Right lobe of liver (tissue), 6 donors: Measurements from ENCODE around the gene RDM1. TPM values are rescaled to one million over a fixed set of nuclear protein-coding genes. Genes with fewer than 3 reads are reported as not detected.

Experiments
- ATAC-seq, 4 donors: fragments of 200-7000 bp; cut with Tn5 transposase; one replicate each; pipeline ENCODE4 v1.9.1; 2020; ENCODE audit warnings: mild to moderate bottlenecking in 4 of 4, moderate library complexity in 4 of 4
- DNase-seq, 3 donors: peaks; one replicate each; pipeline ENCODE4 v3.0.0-alpha.2; 2020
- H3K27ac ChIP-seq, 3 donors: fragments of 200-600 bp; one replicate each; pipeline ENCODE4 v1.8.0; 2022
- H3K27me3 ChIP-seq, 2 donors: fragments of 200-600 bp; one replicate each; pipeline ENCODE4 v1.8.0; 2022
- H3K36me3 ChIP-seq, 4 donors: fragments of 200-600 bp; sonication (generic) in 1 of 4; one replicate each; pipeline versions ENCODE4 v1.5.1 to v1.8.0; 2017 to 2022; ENCODE audit warnings: control low read depth in 1 of 4
- H3K4me1 ChIP-seq, 4 donors: fragments of 200-600 bp; sonication (generic) in 1 of 4; one replicate each; pipeline versions ENCODE4 v1.5.1 to v1.8.0; 2017 to 2022; ENCODE audit warnings: control low read depth in 1 of 4
- H3K4me3 ChIP-seq, 3 donors: fragments of 200-600 bp; one replicate each; pipeline ENCODE4 v1.8.0; 2022
- H3K9me3 ChIP-seq, 4 donors: fragments of 200-600 bp; sonication (generic) in 1 of 4; one replicate each; pipeline versions ENCODE4 v1.5.1 to v1.8.0; 2017 to 2022; ENCODE audit warnings: control low read depth in 1 of 4
- POLR2A ChIP-seq: fragments of 450-650 bp; IDR thresholded peaks from one replicate; pipeline ENCODE4 v1.6.1; 2017; ENCODE audit warnings: antibody characterized with exemption, mild to moderate bottlenecking
- whole genome bisulfite sequencing: methylation state at CpG from one replicate; pipeline ENCODE4 v1.1.6; 2018; ENCODE audit warnings: low coverage, low lambda C conversion rate; ENCODE audit not compliant: insufficient coverage; ENCODE audit errors: missing lambda C conversion rate; 5-methylcytosine and 5-hydroxymethylcytosine counted together
- intact Hi-C, 2 donors: fragments of 100-400 bp; cut with DNase I; formaldehyde crosslinking; loops; one replicate each; pipeline versions ENCODE4 v1.11.2 to v1.14.1; 2022
- total RNA-seq, 6 experiments: library from RNA; depleted of rRNA in 2 of 6; stranded (reverse); fragments of >200 nt in 2 of 6; fragmentation: NEBNext Ultra II Directional in 3 of 6; extraction: Animal tissue kit (Norgen Biotek cat#: 25700) in 3 of 6; gene quantifications; one replicate each; pipeline versions ENCODE4 v1.1.0 to v1.2.4, GENCODE V29; 2016 to 2023
- TF ChIP-seq, protein P1 (sequence below), 4 donors: fragments of 200-600 bp in 3 of 4; fragments of 450-650 bp in 1 of 4; IDR thresholded peaks; one replicate each; pipeline versions ENCODE4 v1.5.1 to v1.8.0; 2016 to 2022; ENCODE audit warnings: antibody characterized with exemption in 4 of 4, mild to moderate bottlenecking in 2 of 4
- donor health status: DM: no; HTN: yes; CAD: no.
- donor health status: DM: no; HTN: no; CAD: no.
- donor health status: DM: no; HTN: no; CAD: no.
- donor health status: DM: no; HTN: yes; CAD: no.
- donor health status: DM: no; HTN: yes; CAD: no.

RDM1 gene
- total RNA-seq, 6 experiments from 2014 or later: not detected

DNA sequence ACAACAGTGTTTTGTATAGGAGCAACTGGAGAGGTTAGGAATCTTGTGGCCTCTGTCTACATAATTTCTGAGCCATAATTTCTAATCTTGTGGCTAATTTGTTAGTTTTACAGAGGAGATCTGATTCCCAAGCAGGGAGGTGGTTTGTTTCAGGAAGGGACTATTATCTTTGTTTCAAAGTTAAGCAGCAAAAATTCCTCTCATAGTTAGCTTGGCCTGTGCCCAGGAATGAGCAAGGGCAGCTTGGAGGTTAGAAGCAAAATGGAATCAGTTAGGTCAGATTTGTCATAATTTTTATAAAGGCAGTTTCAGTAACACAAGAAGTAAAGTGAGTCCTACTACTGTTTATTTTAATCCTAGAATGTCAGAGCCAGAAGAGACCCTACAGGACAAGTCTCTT, 2.0 kb upstream of the RDM1 start:
- peaks cover 0 to 10% (median 0%) of the 10 kb centered on the region in 4 donors for H3K4me1 ChIP-seq
- intact Hi-C loops: no loop called here
- H3K36me3 ChIP-seq: no peaks in the 10 kb centered on the region
- TF ChIP-seq, protein P1, sequence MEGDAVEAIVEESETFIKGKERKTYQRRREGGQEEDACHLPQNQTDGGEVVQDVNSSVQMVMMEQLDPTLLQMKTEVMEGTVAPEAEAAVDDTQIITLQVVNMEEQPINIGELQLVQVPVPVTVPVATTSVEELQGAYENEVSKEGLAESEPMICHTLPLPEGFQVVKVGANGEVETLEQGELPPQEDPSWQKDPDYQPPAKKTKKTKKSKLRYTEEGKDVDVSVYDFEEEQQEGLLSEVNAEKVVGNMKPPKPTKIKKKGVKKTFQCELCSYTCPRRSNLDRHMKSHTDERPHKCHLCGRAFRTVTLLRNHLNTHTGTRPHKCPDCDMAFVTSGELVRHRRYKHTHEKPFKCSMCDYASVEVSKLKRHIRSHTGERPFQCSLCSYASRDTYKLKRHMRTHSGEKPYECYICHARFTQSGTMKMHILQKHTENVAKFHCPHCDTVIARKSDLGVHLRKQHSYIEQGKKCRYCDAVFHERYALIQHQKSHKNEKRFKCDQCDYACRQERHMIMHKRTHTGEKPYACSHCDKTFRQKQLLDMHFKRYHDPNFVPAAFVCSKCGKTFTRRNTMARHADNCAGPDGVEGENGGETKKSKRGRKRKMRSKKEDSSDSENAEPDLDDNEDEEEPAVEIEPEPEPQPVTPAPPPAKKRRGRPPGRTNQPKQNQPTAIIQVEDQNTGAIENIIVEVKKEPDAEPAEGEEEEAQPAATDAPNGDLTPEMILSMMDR (IDR thresholded peaks at IDR 0.05): no peak
- no peak overlapping the region for H3K27ac ChIP-seq
- H3K4me3 ChIP-seq: no peak overlapping the region
- DNase-seq: no peak
- no peak for ATAC-seq
- H3K9me3 ChIP-seq: no peaks in the 10 kb centered on the region
- H3K27me3 ChIP-seq: no peaks in the 10 kb centered on the region

DNA sequence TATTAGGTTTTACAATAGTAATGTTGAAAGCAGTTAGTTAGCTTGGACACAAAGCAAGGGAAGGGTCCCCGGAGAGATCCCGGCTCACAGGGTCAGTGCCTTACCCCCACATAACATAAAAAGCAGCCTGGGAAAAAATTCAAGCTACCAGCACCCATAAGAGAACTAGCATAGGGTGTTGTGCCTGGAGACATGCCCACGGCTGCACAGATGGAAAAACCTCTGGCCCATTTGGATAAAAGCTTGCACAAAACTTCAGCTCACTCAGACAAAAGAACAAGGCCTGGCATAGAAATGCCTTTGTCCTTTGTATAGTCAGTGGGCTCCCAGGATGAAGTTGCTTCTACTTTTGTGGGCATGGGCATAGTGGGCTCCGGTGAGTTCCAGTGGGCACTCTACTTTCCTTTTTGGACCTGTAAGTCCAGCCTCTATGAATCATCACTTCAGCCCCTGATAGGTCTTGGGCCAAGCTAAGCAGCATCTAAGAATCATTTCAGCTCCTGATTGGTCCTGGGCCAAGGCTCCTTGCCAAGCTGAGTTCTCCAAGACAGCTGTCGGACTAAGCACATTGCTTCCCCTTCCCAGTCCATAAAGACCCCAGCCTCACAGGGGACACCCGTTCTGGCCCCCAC, 1.3 kb upstream of the RDM1 start:
- Histone ChIP-seq H3K4me1 (peaks cover 0 to 10% (median 0%) of the 10 kb centered on the region in 4 donors), H3K27ac (no peak overlapping the region), H3K36me3 (no peaks in the 10 kb centered on the region), H3K4me3 (no peak overlapping the region), H3K27me3 (no peaks in the 10 kb centered on the region), H3K9me3 (no peaks in the 10 kb centered on the region)
- ATAC-seq (no peak), DNase-seq (no peak)
- intact Hi-C loops: no loop called here
- no peak for TF ChIP-seq POLR2A
- TF ChIP-seq, protein P1 (IDR thresholded peaks at IDR 0.05): no peak
- 84% methylated on average over 6 of the region's 6 CpGs for WGBS

DNA sequence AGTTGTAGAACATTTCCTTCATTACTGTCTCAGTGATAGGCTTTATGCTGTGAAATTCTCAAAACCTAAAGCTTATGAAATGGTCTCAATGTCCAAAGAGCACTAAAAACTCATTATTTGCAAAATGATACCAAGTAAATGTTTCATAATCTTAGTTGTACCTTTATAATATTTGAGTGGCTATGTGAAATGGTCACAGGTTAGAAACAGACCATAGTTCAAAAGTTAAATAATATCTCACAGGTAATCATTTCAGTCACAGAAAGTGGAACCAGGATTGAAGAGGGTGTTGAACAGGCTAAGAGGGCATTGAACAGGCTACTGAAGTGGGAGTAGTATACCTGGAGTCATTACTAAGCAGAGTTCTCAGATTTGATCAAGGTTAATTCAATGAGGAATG, 2.9 kb downstream of the RDM1 start:
- intact Hi-C loops: no loop called here
- no peaks in the 10 kb centered on the region for H3K9me3 ChIP-seq
- no peak overlapping the region for H3K4me3 ChIP-seq
- no peaks in the 10 kb centered on the region for H3K36me3 ChIP-seq
- H3K27me3 ChIP-seq: no peaks in the 10 kb centered on the region
- H3K4me1 ChIP-seq: peaks cover 0 to 10% (median 0%) of the 10 kb centered on the region in 4 donors
- no peak overlapping the region for H3K27ac ChIP-seq
- no peak for DNase-seq
- TF ChIP-seq POLR2A: no peak
- TF ChIP-seq, protein P1 (IDR thresholded peaks at IDR 0.05): no peak
- no peak for ATAC-seq

DNA sequence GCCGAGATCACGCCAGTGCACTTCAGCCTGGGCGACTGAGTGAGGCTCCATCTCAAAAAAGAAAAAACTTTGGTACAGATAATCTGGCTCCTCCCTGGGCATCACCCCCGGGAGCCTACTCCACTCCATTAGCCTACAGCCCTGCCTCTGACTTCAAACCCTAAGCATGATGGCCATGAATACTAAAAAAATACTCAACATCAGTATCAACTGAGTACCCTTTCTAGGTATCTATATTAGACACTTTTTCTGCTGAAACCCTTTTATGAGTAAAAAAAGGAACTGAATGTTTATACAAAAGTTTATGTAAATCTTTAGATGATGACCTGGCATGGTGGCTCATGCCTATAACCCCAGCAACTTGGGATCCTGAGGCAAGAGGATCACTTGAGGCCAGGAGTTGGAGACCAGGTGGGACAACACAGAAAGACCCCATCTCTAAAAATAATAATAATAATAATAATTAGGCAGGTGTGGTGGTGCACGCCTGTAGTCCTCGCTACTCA, 6.9 kb downstream of the RDM1 start:
- ATAC-seq: no peak
- no peak for DNase-seq
- Histone ChIP-seq H3K4me3 (no peak overlapping the region), H3K27ac (no peak overlapping the region), H3K36me3 (no peaks in the 10 kb centered on the region), H3K4me1 (no peaks in the 10 kb centered on the region), H3K27me3 (no peaks in the 10 kb centered on the region), H3K9me3 (no peaks in the 10 kb centered on the region)
- intact Hi-C loops: no loop called here
- 100% methylated on average over 2 of the region's 6 CpGs for WGBS
- TF ChIP-seq, protein P1 (IDR thresholded peaks at IDR 0.05): no peak
- no peak for TF ChIP-seq POLR2A

DNA sequence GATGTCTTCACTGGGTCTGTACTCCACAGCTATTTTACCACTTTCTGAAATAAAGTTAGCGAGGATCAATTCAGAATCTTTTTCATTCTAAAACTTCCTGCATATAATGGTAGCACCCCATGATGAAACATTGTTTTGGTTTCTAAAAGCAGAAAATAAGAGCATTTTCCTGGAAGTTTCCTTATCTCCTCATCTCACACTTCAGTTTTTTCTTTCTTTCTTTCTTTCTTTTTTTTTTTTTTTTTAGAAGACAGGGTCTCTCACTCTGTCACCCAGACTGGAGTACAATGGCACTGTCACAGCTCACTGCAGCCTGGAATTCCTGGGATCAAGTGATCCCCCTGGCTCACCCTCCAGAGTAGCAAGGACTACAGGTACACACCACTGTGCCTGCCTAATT, 10.3 kb downstream of the RDM1 start:
- H3K27me3 ChIP-seq: no peaks in the 10 kb centered on the region
- no peak for TF ChIP-seq POLR2A
- TF ChIP-seq, protein P1 (IDR thresholded peaks at IDR 0.05): no peak
- no peaks in the 10 kb centered on the region for H3K9me3 ChIP-seq
- H3K4me3 ChIP-seq: no peak overlapping the region
- intact Hi-C loops: no loop called here
- ATAC-seq (no peak), DNase-seq (no peak)
- no peaks in the 10 kb centered on the region for H3K36me3 ChIP-seq
- peaks cover 0 to 15% (median 0%) of the 10 kb centered on the region in 4 donors for H3K4me1 ChIP-seq
- no peak overlapping the region for H3K27ac ChIP-seq
- WGBS: 100% methylated on average over 1 of the region's 1 CpG
